GM21367 (cell line): ENCODE data around the gene DCAF7.

Experiments used
- ATAC-seq: cut with Tn5 transposase; IDR thresholded peaks from one replicate; pipeline ENCODE4 v1.9.1; 2021; ENCODE audit not compliant: unreplicated experiment

DCAF7 gene

DNA sequence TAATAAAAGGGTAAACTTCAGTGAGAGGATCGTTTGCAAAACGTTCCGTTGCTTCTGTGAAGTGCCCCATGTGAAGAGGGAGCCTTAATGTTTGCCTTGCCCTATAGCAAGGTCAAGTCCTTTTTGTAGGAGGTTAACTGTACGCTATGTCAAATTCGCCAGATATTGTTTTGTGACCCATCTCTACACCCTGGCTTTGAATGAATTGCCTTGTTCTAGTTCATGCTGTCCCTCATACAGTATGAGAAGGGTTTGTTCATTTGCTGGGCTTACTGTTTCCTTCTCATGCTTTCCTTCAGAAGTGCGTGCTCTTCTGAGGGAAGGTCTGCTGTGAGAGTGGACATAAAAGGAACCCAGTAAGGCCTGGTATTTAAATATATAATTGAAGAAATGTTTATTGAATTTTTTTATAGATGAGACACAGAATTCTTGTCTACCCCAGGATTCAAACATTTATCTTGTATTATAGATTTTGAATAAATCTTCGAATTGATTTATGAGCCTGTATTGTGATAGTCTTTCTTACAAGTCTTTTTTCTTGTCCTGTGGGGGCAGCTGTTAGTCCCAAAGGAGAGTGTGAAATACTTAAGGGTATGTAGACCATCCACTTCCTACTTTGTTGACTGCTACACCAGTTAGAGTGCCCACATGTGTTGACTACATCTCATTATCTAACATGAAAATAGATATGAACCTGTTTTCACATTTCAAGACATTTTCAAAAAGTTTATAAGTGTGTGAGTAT lies 73.7 kb downstream of the DCAF7 start:
- no peak for ATAC-seq

DNA sequence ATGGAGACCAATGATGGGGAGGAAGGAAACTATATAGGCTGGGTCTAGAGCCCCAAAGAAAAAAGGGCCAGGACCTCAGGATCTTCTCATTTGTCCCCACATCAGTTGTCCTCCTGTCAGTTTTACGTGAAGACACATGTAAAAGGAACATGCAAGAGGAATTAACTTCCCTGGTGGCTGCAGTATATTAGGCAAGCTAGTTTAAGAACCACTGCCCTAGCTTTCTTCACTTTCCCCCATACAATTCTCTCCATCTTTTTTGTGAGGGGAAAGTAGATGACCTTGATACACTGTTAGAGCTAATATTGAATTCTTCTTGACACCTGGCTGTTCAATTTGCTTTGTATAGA lies 74.2 kb downstream of the DCAF7 start:
- no peak for ATAC-seq

DNA sequence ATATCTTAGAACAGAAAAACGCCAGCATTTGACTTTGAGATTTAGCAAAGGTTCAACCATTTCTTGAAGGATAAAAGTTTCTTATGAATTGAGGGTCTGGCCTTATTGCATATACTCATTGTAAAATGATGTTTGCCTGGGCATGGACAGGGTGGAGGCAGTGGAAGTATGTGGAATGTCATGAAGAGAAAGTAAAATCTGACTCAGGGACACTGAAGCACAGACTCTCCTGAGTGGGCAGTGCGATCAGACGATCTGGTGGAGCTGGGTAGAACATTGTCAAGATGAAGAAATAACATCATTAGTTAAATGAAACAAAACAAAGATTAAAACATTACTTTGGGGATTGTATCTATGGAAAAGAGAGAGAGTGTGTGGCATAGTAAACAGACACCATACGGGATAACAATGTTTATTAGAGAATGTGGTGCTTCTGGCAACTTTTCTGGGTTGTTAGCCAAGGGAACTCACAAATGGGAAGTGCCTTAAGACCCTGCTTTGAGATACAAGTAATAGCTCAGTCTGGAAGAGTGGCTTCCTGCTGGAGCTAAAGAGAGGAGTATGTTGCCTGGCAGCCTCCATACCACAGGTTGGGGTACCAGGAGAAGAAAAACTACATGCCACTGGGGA lies 76.4 kb downstream of the DCAF7 start:
- no peak for ATAC-seq

DNA sequence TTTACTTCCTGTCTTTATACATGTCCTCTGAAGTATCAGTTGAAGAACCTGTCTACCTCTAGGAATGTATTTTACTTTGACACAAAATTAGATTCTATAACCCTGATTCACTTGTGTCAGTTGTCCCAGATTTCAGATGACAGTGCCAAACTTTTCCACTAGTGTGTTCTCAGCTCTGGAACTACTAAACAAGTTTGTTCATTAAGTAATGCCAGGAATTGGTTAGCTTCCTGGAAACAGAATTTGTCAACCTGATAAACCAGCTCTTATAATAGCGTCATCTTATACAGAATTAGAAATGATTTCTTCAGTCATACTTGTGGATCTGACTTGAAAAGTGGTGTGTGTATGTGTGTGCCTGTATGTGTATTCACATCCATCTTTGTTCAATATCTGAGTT lies 79.3 kb downstream of the DCAF7 start:
- ATAC-seq: no peak

DNA sequence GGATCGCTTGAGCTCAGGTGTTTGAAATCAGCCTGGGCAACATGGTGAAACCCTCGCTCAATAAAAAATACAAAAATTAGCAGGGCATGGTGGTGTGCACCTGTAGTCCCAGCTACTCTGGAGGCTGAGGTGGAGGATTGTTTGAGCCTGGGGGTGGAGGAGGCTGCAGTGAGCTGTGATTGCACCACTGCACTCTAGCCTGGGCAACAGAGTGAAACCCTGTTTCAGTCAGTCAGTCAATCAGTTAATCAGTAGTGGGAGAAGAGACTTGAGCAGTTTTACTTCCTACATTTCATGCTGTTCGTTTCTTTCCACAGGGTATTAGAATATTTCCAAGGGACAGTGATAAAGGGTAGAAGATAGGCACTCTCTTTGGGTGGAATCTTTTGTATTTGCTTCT lies 80.8 kb downstream of the DCAF7 start:
- ATAC-seq: no peak

DNA sequence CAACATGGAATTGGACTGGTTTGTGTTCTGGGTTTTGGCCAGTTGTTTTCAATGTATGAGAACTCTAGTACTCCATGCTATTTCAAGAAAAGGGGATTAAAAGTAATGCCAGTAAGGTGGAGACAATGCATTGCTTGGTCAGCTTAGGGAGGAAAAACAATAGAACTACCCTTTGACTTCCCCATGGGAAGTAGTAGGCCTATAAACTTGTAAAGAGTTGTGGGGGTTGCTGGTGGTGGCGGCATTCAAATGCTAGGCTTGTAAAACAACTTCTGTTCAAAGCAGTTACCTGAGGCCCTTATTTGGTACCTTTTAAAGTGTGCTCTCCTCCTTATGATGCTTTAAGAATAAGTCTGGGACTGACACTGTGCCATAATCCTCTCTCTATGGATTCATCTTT lies 81.3 kb downstream of the DCAF7 start:
- no peak for ATAC-seq

DNA sequence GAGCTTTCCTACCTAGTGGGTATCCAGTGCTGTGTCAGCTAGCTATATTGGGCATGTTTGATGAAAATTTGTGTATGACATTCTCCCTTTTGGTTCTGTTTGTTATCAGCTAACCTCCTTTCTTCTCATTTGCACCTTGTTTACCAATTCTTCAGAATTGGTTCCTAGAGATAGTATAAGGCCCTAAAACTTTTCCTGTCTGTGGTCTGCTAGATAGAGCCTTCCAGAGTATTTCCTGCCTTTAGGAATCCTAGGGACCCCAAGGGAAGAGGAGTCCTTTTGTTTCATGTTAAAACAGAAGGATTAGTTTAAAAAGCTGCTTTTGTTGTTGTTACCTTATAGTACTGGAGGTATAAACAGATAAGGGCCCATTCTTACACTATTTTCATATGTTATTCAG lies 83.5 kb downstream of the DCAF7 start:
- ATAC-seq: no peak

DNA sequence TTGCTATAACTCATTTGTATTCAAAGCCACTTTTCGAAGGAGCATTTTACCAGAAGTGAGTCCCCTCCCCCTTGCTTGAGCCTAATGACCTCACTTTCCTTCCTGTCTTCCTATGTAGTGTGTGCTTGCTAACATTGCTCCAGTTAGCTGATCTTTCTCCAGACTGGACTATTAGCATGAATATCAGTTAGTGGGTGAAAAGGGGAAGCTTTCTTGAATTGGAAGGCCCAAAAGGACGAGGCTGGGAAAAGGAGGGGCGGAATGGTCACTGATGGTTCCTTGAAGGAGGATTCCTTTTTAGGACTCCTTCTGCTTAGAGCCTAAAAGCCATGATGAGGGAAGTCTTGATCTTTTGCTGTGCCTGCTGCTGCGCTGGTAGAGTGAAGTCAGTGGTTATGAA lies 83.9 kb downstream of the DCAF7 start:
- no peak for ATAC-seq

DNA sequence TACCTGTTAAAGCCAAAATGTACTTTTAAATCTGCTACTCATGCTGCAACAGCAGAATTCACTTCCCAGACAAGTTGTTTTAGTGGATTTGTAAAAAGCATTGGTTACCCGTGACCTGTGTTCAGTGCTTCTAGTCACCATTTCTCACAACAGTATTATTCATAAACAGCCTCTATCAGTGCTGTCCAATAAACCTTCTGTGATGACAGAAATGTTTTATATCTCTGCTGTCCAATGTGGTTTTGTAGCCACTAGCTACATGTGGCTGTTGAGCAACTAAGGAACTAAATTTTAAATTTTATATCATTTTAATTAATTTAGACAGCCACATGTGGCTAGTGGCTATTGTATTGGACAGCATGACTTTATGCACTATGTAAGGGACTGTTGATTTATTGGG lies 84.5 kb downstream of the DCAF7 start:
- no peak for ATAC-seq

DNA sequence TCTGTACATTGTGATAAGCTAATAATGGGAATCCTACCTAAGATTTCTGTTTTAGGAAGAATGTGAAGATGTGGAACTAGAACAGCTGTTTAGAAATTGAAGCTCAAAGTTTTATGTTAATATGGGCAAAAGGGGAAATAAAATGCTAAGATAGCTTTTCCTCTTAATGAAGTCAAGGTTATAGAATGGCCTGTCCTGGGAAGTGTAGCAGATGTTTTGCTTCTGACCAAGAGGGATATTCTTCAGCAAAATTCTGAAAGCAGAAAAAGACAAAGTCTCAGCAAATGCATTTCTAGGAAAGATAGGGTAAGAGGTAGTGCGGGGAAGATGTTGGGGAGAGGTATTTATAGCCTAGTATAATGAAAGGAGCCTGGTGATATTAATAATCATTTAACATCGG lies 85.0 kb downstream of the DCAF7 start:
- ATAC-seq: no peak

DNA sequence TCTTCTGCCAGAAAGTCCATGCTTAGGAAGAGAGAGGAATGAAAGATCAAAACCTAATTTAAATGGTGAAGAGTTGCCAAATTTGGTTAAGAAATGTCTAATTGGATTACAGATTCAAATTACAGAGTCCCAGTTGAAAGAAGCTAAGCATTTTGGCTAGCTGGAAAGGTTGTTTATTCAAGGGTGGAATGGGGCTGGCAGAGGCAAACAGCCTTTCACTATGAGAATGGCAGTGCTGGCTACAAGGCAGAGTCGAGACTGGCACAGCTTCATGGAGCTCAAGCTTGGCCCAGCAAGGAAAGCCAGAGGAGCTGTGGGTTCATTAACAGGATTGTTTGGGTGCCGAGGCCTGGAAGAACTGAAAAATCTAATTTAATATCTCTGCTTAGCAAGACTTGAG lies 85.5 kb downstream of the DCAF7 start:
- no peak for ATAC-seq

DNA sequence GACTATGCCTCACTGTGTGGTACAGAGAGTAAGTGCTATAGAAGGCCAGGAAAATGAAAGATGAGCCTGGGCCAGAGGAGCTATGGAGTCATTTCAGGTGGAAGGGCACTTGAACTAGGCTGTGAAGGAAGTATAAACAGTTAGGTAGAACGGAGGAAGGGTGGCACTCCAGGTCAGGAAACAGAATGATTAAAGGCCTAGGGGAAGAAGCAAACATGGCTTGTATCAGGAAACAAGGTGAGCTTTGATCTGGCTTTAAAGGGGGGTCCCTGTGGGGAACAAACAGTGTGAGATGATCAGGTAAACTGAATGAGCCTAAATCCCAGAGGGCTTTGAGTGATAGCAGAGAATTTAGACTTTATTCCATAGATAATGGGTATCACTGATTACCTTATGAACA lies 88.8 kb downstream of the DCAF7 start:
- ATAC-seq: no peak

DNA sequence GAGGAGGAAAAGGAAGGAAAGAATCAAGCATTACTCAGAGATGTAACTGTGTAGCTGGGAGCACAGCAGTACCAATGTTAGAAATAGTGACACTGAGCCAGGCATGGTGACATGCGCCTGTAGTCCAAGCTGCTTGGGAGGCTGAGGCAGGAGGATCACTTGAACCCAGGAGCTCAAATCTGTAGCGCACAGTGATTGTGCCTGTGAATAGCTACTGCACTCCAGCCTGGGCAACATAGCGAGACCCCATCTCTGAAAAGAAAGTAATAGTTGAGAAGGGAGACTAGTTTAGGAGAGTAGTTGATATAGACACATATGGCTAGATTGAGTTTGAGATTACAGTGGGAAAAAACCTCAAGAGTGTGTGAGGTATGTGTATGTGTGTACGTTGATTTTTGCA lies 89.8 kb downstream of the DCAF7 start:
- ATAC-seq: no peak

DNA sequence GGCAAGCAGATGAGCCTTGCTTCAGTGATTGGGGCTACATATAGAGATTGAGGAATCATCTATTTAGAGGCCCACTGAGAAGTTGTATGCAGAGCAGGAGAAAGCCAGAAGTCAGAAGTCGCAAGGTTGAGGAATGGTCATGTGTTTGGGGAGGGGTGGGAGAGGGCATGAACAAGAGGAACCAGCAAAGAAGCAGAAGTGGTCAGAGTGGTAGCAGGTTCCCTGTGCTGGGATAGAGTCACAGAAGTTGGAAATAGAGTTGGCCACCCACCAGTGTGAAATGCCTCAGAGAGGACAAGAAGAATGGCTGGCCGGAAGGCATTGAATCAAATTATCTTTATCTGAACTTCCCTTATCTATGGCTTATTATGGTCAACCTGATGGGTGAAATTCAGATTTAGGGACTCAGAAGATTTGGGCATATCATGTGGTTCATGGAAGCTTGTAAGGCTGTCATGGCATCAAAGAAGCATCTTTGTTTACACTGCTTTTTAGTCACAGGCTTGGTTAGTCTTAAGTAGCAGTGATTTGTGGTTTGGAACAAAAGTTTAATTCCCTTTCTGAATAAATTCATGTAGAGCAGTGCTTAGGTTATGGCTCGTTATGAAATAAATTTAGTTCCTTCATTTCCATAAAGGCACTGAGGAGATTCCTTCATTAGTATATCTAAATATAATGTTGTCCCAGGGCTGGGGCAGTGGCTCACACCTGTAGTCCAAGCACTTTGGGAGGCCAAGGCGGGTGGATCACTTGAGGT lies 91.6 kb downstream of the DCAF7 start:
- ATAC-seq: no peak
